ENCODE data around the gene NOL3. TPM values are rescaled to one million over a fixed set of nuclear protein-coding genes. Genes with fewer than 3 reads are reported as not detected.
A peak's percentile ranks its signal among the peaks of the same experiment; 100 is the strongest.

Gene NOL3
- total and polyA plus RNA-seq, 3 experiments from 2014 or later = 0.91 to 2.3 (median 2.1) TPM

DNA sequence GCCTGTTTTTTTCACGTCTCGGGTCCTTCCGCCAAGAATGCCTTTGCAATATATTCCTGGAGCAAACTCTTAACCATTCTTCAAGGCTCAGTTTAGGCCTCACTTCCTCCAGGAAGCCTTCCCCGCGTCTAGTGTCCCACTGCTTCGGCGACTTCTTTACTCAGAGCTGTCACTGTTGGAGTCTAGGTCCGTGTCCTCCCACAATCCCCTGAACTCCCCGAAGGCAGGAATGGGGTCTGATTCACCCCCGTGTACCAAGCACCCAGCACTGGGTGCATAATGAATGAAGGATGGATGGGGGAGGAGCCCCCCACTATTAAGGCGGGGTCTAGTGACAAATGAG is 12.9 kb downstream of the NOL3 start:
- Mint-ChIP-seq H3K36me3 (no peaks in the 10 kb centered on the region), H3K4me1 (peaks cover 9 to 27% (median 12%) of the 10 kb centered on the region in 3 donors), H3K4me3 (no peak overlapping the region), H3K27ac (no peak overlapping the region), H3K9me3 (no peaks in the 10 kb centered on the region), H3K27me3 (peaks cover 0 to 4% of the 10 kb centered on the region in 2 donors)
- H3K36me3 ChIP-seq (ENCODE audit: insufficient read depth, low read length) = no peaks in the 10 kb centered on the region
- peak overlapping the region; percentile 91 for H3K27ac ChIP-seq (ENCODE audit: low read depth, low read length)
- H3K9me3 ChIP-seq (ENCODE audit: low read length) = no peaks in the 10 kb centered on the region
- no peaks in the 10 kb centered on the region for H3K27me3 ChIP-seq (ENCODE audit: insufficient read depth, low read length, poor library complexity, severe bottlenecking)
- no peak for DNase-seq
- H3K4me3 ChIP-seq (ENCODE audit: low read length) = peak overlapping the region; percentile 70
- H3K4me1 ChIP-seq (ENCODE audit: insufficient read depth, low read length) = peaks cover 29% of the 10 kb centered on the region
- POLR2A ChIA-PET = interaction anchor here (0.9 kb wide), 1 partner anchor 9 kb away, joined by 6 read pairs; no protein-coding TSS in a partner anchor
- CTCF ChIA-PET = interaction anchor here (1.8 to 11.3 kb wide), 3 partner anchors 7 to 25 kb away, joined by 7 to 205 read pairs (median 18); partner anchors contain the start of genes B3GNT9, FBXL8, HSF4 and NOL3

DNA sequence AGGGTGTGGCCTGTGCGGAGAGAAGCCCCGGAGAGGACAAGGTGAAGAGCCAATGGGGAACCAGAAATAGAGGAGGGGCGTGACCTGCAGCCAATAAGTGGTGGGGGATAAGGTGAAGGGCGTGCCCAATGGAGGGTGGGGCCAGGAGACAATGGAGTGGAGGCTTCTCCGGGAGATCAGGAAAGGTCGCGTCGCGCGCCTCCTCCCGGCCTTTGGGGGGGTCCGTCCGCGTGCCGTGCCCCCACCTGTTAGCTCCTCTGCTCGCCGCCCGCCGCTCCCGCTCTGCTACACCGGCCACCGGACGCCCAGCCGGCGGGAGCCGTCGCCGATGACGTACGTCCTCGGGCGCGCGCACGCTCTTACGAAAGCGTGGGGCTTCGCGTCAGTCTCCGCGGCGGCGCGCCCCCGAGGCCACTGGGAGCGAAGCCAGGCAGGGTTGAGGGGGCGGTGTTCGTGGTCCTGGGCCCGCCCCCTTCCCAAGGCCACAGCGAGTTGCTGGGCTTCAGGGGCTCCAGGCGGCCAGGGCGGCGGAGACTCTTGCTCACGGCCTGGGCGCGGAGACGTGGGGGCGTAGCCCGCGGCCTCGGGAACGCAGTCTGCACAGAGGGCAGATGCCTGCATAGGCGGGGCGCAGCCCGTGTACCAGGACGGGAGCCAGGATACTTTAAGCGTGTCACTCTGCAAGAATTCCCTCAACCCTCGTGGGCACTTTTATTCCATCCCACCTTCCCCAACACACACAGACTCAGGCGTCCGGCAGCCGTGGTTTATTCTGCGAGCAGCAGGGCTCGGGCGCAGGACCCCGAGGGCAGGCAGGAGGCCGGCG is 13.5 kb downstream of the NOL3 start, which contains the start of gene MATCAP1:
MATCAP1 (minus strand) TSS at position 337 of the 826 bp plus-strand sequence. CDS start 3,353 bp downstream, outside the sequence.
- peak; percentile 88 to 97 (median 96) for DNase-seq
- Mint-ChIP-seq H3K4me1 (peaks cover 9 to 21% (median 9%) of the 10 kb centered on the region in 3 donors), H3K4me3 (peak within 1 kb of the TSS in 5 of 7 donors; percentile 48 to 87 (median 71)), H3K36me3 (no peaks in the 10 kb centered on the region), H3K27ac (no peak within 1 kb of the TSS), H3K27me3 (peaks cover 0 to 4% of the 10 kb centered on the region in 2 donors), H3K9me3 (no peaks in the 10 kb centered on the region)
- ChIA-PET POLR2A (interaction anchor here (0.9 kb wide), 1 partner anchor 9 kb away, joined by 6 read pairs; no protein-coding TSS in a partner anchor), CTCF (interaction anchor here (1.1 to 11.3 kb wide), 14 partner anchors 7 to 206 kb away, joined by 4 to 205 read pairs (median 10); partner anchors contain the start of genes B3GNT9, FBXL8, HSF4 and NOL3)
- no peaks in the 10 kb centered on the region for H3K9me3 ChIP-seq (ENCODE audit: low read length)
- no peaks in the 10 kb centered on the region for H3K27me3 ChIP-seq (ENCODE audit: insufficient read depth, low read length, poor library complexity, severe bottlenecking)
- peak within 1 kb of the TSS; percentile 70 for H3K4me3 ChIP-seq (ENCODE audit: low read length)
- no peaks in the 10 kb centered on the region for H3K36me3 ChIP-seq (ENCODE audit: insufficient read depth, low read length)
- H3K4me1 ChIP-seq (ENCODE audit: insufficient read depth, low read length) = peaks cover 25% of the 10 kb centered on the region
- peak within 1 kb of the TSS; percentile 91 for H3K27ac ChIP-seq (ENCODE audit: low read depth, low read length)

DNA sequence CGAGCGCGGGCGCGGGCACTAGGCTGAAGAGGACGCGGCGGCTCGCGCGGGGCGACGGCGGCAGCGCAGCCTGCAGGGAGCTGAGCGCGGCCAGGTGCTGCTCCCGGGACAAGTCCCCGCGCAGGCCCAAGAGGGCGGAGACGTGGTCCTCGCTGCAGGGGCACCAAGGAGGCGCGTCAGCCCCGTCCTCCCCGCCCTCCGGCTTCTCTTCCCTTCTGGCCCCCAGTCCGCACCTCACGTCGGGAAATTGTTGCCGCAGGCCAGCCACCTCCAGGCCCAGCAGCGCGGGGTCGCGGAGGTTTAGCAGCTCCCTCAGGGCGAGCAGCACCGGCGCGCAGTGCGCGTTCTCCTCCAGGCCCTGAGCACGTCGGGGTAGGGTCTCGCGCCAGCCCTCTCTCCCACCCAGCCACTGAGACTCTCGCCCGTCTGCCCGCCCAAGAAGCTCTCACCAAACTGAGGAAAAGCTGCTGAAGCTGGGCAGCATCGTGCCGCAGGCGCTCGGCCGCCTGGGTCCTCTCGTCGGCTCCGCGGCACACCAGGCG is 14.2 kb downstream of the NOL3 start:
- Histone ChIP-seq H3K36me3 (ENCODE audit: insufficient read depth, low read length) (no peaks in the 10 kb centered on the region), H3K4me3 (ENCODE audit: low read length) (peak overlapping the region; percentile 70), H3K9me3 (ENCODE audit: low read length) (no peaks in the 10 kb centered on the region), H3K27ac (ENCODE audit: low read depth, low read length) (no peak overlapping the region), H3K27me3 (ENCODE audit: insufficient read depth, low read length, poor library complexity, severe bottlenecking) (no peaks in the 10 kb centered on the region), H3K4me1 (ENCODE audit: insufficient read depth, low read length) (peaks cover 25% of the 10 kb centered on the region)
- Mint-ChIP-seq H3K36me3 (no peaks in the 10 kb centered on the region), H3K27ac (no peak overlapping the region), H3K4me1 (peaks cover 8 to 19% (median 9%) of the 10 kb centered on the region in 3 donors), H3K27me3 (peaks cover 0 to 4% of the 10 kb centered on the region in 2 donors), H3K4me3 (peak overlapping the region in 5 of 7 donors; percentile 48 to 87 (median 71)), H3K9me3 (no peaks in the 10 kb centered on the region)
- DNase-seq = no peak
- CTCF ChIA-PET = interaction anchor here (0.6 to 11.3 kb wide), 25 partner anchors 8 to 289 kb away, joined by 3 to 205 read pairs (median 5); partner anchors contain the start of genes B3GNT9, CES3, FBXL8 and HSF4
- POLR2A ChIA-PET = interaction anchor here (0.7 to 1.4 kb wide), 4 partner anchors 25 to 63 kb away, joined by 3 to 8 read pairs (median 4); partner anchors contain the start of genes FBXL8, FHOD1, SLC9A5 and TRADD

DNA sequence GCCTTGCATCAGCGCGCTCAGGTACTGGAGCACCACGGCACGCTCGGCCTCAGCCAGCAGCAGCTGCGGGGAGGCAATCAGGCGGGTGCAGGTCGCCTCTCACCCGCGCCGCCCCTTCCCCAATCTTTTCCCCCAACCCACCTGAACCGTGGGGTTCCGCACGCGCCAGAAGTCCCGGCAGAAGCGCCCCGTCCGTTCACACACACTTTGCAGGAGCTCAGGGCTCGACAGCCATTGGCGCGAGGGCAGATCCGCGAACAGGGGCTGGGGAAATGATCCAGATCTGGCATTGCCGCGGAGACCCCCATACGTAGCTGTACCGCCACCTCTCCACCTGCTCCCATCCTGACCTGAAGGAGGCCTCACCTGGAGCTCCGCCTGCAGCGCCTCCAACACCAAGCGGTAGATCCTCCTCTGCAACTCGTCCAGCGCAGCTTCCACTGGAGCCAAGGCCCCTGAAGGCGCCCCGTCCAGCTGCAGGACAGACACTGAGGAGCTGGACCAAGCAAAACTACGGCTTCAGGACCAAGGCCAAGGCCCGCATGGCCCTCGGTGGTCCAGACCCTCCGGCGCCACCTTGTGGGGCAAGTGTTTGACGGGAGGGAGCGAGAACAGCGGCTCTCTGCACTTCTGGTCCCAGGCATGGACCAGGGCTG is 14.8 kb downstream of the NOL3 start:
- ChIA-PET CTCF (interaction anchor here (0.6 to 11.3 kb wide), 27 partner anchors 9 to 297 kb away, joined by 3 to 205 read pairs (median 5); partner anchors contain the start of genes B3GNT9, CES3, FBXL8 and HSF4), POLR2A (interaction anchor here (0.6 to 1.4 kb wide), 8 partner anchors 12 to 1474 kb away, joined by 3 to 8 read pairs (median 3); partner anchors contain the start of genes FBXL8, FHOD1, SLC9A5 and TRADD)
- H3K4me3 ChIP-seq (ENCODE audit: low read length) = no peak overlapping the region
- Mint-ChIP-seq H3K9me3 (no peaks in the 10 kb centered on the region), H3K4me1 (peaks cover 8 to 19% (median 9%) of the 10 kb centered on the region in 3 donors), H3K27ac (peak overlapping the region; percentile 17 to 94 (median 91)), H3K4me3 (peak overlapping the region; percentile 81 to 93 (median 93)), H3K36me3 (no peaks in the 10 kb centered on the region), H3K27me3 (peaks cover 0 to 4% of the 10 kb centered on the region in 2 donors)
- DNase-seq = peak; percentile 72 to 87 (median 77)
- H3K9me3 ChIP-seq (ENCODE audit: low read length) = no peaks in the 10 kb centered on the region
- peaks cover 25% of the 10 kb centered on the region for H3K4me1 ChIP-seq (ENCODE audit: insufficient read depth, low read length)
- H3K27me3 ChIP-seq (ENCODE audit: insufficient read depth, low read length, poor library complexity, severe bottlenecking) = no peaks in the 10 kb centered on the region
- no peaks in the 10 kb centered on the region for H3K36me3 ChIP-seq (ENCODE audit: insufficient read depth, low read length)
- H3K27ac ChIP-seq (ENCODE audit: low read depth, low read length) = no peak overlapping the region

DNA sequence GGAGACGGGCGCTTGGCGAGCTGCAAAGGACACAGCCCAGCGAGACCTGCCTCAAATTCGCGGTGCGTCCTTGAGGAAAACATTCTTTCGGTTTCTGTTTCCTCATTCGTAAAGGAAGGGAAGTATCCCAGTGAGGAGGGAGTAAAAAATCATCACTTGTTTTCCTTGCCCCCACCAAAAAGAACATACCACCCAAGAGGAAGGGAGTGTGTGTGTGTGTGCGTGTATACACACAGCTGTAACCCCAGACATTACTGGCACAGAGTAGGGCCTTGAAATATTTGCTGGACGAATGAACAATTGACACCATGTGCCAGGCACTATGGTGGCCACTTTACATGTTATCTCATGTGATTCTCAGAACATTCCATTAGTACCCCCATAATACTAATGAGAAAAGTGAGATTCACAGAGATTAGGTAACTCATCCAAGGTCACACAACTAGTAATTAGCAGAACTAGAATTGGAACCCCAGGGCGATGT is 15.4 kb downstream of the NOL3 start:
- no peaks in the 10 kb centered on the region for H3K36me3 Mint-ChIP-seq
- POLR2A ChIA-PET = interaction anchor here (0.6 to 1.4 kb wide), 8 partner anchors 12 to 1473 kb away, joined by 3 to 8 read pairs (median 3); partner anchors contain the start of genes FBXL8, FHOD1, SLC9A5 and TRADD

DNA sequence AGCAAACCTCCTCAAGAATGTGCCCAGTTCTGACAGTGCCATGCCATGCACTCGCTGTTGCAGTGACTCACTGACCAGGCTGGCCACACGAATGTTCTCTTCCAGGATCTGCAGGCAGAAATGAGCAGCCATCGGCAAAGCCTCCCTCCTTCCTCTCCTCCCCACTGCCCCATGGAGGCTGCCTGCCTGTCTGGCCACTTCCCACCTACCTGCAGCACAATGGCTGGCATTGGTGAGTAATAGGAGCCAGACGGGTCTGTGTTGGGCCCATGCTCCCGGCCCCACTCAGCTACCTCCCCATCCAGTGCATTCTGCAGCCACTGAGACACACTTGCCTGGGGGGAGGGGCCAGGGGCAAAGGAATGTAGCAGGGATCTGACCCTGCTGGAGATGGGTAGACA is 16.2 kb downstream of the NOL3 start:
- no peaks in the 10 kb centered on the region for H3K36me3 Mint-ChIP-seq
- H3K9me3 Mint-ChIP-seq = no peaks in the 10 kb centered on the region
- H3K27ac Mint-ChIP-seq = no peak overlapping the region
- Histone ChIP-seq H3K4me3 (ENCODE audit: low read length) (no peak overlapping the region), H3K27me3 (ENCODE audit: insufficient read depth, low read length, poor library complexity, severe bottlenecking) (no peaks in the 10 kb centered on the region), H3K36me3 (ENCODE audit: insufficient read depth, low read length) (no peaks in the 10 kb centered on the region), H3K27ac (ENCODE audit: low read depth, low read length) (no peak overlapping the region), H3K9me3 (ENCODE audit: low read length) (no peaks in the 10 kb centered on the region), H3K4me1 (ENCODE audit: insufficient read depth, low read length) (peaks cover 29% of the 10 kb centered on the region)
- DNase-seq = no peak
- ChIA-PET CTCF (interaction anchor here (1.0 to 11.3 kb wide), 4 partner anchors 10 to 356 kb away, joined by 3 to 205 read pairs (median 14); partner anchors contain the start of genes B3GNT9, FBXL8, HSF4 and NAE1), POLR2A (interaction anchor here (0.8 kb wide), 1 partner anchor 16 kb away, joined by 3 read pairs; the partner anchor contains the start of gene NOL3)
- H3K4me1 Mint-ChIP-seq = peaks cover 11 to 22% (median 13%) of the 10 kb centered on the region in 3 donors
- peaks cover 0 to 4% of the 10 kb centered on the region in 2 donors for H3K27me3 Mint-ChIP-seq
- peak overlapping the region in 3 of 7 donors; percentile 6 to 34 (median 24) for H3K4me3 Mint-ChIP-seq

More for the DNA sequence above, 15.4 kb downstream of the NOL3 start:
- no peaks in the 10 kb centered on the region for H3K9me3 ChIP-seq (ENCODE audit: low read length)
- Mint-ChIP-seq H3K4me3 (peak overlapping the region; percentile 81 to 93 (median 93)), H3K27ac (peak overlapping the region in 5 of 8 donors; percentile 17 to 92 (median 90)), H3K4me1 (peaks cover 8 to 19% (median 9%) of the 10 kb centered on the region in 3 donors), H3K27me3 (peaks cover 0 to 4% of the 10 kb centered on the region in 2 donors), H3K9me3 (no peaks in the 10 kb centered on the region)
- H3K4me3 ChIP-seq (ENCODE audit: low read length) = no peak overlapping the region
- no peak for DNase-seq
- CTCF ChIA-PET = interaction anchor here (0.7 to 11.3 kb wide), 25 partner anchors 9 to 296 kb away, joined by 3 to 205 read pairs (median 5); partner anchors contain the start of genes B3GNT9, CES3, FBXL8 and HSF4
- H3K4me1 ChIP-seq (ENCODE audit: insufficient read depth, low read length) = peaks cover 25% of the 10 kb centered on the region
- H3K27ac ChIP-seq (ENCODE audit: low read depth, low read length) = no peak overlapping the region
- H3K27me3 ChIP-seq (ENCODE audit: insufficient read depth, low read length, poor library complexity, severe bottlenecking) = no peaks in the 10 kb centered on the region
- no peaks in the 10 kb centered on the region for H3K36me3 ChIP-seq (ENCODE audit: insufficient read depth, low read length)
